Stimulated activated CD4-positive, alpha-beta T cell treated with anti-CD3 and anti-CD28 coated beads, Interleukin-15, amount 100 ng/mL, for 24 hours (primary cell): ENCODE measurements around the gene SUGP2.
"Not testable (repeated sequence)": the region's sequence is repeated elsewhere in the genome, so short reads cannot be mapped to it uniquely, and the experiment has no call there.

ENCODE experiments used
- DNase-seq: peaks from one replicate; pipeline ENCODE4 v3.0.0-alpha.2; 2020

SUGP2 gene

GRCh38 chr19:18989316-18989715, 44.0 kb downstream of the SUGP2 start:
- no peak for DNase-seq

GRCh38 chr19:18987456-18987855, 45.9 kb downstream of the SUGP2 start:
- no peak for DNase-seq

- no peak for DNase-seq
Observed at GRCh38 chr19:18985257-18985656, 48.1 kb downstream of the SUGP2 start.

GRCh38 chr19:18984251-18984650, 49.1 kb downstream of the SUGP2 start:
- no peak for DNase-seq

- DNase-seq: no peak
Observed at GRCh38 chr19:18982669-18983068, 50.6 kb downstream of the SUGP2 start.

DNA sequence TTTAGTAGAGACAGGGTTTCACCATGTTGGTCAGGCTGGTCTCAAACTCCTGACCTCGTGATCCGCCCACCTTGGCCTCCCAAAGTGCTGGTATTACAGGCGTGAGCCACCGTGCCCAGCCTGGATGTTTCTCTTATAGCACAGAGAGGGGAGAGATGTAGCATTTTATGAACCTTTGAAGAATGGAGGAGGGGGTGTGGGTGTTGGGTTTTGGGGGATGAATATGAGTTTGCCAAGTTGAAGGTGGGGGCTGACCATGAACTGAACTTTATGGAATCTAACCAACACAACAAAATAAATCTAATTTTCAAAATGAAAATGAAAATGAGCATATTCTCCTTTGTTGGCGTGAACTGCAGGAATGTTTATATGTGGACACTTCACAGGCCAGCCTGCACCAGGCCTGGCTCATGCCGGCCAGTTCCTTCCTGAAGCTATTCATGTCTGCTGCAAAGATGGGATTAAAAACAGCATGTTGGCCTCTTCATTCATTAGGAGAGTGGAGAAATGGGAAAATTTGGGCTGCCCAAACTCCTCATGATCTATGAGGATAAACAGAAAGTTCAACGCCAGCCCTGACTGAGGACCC, 52.8 kb downstream of the SUGP2 start:
- DNase-seq: no peak

- DNase-seq: no peak
Observed at GRCh38 chr19:18978616-18979015, 54.7 kb downstream of the SUGP2 start.

DNA sequence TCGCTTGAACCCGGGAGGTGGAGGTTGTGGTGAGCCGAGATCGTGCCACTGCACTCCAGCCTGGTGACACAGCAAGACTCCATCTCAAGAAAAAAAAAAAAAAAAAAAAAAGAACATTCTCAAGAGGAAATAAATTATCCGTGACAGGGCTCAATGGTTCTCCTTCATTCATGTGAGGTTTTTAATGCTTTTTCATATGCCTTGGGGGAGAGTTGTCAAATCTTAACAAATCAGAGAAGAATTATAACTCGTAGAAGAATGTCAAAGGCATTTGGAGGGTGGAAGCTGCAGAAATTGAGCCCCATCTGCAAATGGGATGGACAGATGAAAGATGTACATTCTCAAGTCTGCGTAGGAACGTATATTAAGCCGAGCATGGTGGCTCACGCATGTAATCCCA, 57.4 kb downstream of the SUGP2 start:
- DNase-seq: no peak

DNA sequence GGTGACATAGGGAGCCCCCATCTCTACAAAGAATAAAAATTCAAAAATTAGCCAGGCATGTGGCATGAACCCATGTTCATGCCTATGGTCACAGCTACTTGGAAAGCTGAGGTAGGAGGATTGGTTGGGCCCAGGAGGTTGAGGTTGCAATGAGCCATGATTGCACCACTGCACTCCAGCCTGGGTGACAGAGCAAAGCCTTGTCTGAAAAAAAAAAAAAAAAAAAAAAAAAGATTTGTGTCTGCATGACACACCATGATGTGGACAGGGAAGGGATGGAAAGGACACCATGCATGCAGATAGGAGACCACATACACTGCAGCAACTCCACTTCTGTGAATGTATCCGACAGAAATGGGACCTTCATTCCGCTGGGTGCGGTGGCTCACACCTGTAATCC, 58.3 kb downstream of the SUGP2 start:
- no peak for DNase-seq

DNA sequence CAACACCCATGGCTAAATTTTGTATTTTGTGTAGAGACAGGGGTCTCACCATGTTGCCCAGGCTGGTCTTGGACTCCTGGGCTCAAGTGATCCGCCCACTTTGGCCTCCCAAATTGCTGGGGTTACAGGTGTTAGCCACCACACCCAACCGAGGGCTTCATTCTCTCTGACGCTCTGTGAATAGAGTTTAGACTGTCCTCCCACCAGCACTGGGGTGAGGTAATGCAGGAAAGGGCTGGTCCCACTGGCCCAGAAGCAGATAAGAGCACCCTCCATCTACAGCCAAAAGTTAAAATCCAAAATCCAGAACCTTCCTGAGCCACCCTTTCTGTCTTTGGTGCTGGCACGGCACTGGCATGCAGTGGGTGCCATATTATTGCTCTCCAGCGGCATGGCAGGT, 60.5 kb downstream of the SUGP2 start:
- no peak for DNase-seq

GRCh38 chr19:18972301-18972811, 61.0 kb downstream of the SUGP2 start:
- no peak for DNase-seq

DNA sequence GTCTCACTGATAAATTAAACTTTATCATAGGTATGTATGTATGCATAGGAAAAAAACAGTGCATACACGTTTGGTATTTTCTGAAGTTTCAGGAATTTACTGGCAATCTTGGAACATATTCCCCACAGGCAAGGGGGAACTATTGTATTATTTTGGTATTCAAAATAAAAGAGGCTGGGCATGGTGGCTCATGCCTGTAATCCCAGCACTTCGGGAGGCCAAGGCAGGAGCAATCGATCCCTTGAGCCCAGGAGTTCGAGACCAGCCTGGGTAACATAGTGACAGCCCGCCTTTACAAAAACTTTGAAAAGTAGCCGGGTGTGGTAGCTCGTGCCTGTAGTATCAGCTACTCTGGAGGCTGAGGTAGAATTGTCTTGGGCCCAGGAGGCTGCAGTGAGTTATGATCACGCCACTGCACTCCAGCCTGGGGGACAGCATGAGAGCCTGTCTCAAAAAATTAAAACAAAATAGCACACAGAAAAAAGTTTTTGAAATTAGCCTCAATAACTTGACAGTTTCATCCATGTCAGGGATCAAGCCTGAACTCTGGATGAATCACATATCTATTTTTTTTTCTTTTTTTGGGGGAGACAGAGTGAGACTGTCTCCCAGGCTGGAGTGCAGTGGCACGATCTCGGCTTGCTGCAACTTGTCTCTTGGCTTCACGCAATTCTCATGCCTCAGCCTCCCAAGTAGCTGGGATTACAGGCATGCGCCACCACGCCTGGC, 63.2 kb downstream of the SUGP2 start:
- DNase-seq: no peak

- DNase-seq: no peak
Observed at GRCh38 chr19:18967358-18968146, 65.8 kb downstream of the SUGP2 start.

- no peak for DNase-seq
Observed at GRCh38 chr19:18966307-18966706, 67.0 kb downstream of the SUGP2 start.

GRCh38 chr19:18964121-18964520, 69.2 kb downstream of the SUGP2 start:
- DNase-seq: no peak

DNA sequence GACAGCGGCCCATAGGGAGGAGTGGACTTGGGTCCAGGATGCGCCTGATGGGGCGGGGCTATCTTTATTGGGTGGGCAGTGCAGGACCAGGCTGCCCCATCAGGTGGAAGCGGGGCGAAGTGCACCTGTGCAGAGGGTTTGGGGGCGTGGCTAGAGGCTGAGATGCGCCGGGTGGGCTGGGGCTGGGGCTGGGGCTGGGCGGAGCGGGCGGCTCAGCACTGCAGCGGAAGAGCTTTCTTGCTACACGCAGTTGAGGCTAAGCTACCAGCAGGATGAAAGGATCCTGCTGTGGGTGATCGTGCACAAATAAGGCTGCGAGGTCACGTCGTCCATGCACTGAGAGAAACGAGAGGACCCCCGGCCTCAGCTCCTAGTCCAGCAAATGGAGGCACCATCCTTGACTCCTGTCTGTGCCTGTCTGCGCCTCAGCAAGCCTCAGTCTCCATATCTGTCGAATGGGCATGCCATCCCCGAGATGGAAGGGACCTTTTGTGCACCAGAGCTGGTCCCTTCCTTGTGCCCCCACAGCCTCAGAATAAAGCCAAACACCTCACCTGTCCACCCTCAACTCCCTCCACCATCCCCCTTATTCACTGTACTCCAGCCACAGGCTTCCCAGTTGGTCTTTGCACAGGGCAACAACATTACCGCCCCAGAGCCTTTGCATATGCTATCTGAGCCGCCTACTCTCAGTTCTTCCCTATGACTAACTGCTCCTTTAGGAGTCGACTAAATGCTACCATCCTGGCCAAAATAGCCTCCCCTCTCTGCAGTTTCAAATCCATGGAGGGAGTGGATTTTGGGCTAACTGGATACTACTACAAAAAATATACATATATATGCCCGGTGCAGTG, 71.3 kb downstream of the SUGP2 start:
- no peak for DNase-seq

GRCh38 chr19:18960370-18960769, 72.9 kb downstream of the SUGP2 start:
- DNase-seq: no peak

DNA sequence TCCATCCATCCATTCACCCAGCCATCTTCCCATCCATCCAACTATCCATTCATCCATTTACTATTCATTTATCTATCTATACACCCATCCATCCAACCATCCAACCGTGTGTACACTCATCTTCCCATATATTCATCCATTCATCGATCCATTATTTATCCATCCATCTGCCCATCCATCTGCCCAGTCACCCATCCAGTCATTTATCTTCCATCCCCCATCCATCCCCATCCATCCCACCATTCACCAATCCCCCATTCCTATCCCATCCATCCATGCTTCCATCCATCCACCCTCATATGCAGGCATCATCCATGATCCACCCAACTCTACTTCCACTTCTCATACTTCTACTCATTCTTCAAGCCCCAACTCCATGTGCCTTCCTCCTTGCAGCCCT, 78.3 kb downstream of the SUGP2 start:
- no peak for DNase-seq

DNA sequence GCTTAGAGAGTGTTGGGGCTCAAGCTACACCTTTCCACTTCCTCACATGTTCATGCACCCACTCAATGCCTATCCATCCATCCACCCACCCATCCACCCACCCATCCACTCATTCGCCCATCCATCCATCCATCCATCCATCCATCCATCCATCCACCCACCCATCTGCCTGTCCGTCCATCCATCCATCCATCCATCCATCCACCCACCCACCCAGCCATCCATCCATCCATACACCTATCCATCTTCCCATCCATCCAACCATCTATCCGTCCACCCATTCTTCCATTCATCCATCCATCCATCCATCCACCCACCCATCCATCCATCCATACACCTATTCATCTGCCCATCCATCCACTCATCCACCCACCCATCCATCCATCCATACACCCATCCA, 79.2 kb downstream of the SUGP2 start:
- DNase-seq: no peak

DNA sequence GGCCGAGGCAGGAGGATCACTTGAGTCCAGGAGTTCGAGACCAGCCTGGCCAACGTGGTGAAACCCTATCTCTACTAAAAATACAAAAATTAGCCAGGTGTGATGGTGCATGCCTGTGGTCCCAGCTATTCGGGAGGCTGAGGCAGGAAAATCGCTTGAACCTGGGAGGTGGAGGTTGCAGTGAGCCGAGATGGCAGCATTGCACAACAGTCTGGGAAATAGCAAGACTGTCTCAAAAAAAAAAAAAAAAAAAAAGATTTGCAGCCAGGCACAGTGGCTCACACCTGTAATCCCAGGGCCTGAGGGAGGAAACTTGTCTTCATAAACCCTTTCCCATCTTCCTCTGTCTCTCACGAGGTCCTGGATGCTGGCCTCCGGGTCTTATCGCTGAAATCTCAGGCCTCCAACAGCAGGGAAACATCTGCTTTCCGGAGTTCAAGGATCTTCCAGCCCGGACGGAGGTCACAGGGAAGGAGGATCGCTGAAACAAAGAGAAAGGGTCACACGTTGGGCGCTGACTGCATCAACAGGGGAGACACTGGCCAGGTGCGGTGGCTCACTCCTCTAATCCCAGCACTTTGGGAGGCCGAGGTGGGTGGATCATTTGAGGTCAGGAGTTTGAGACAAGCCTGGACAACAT, 80.8 kb downstream of the SUGP2 start:
- DNase-seq: not testable (repeated sequence)

GRCh38 chr19:18951721-18952281, 81.5 kb downstream of the SUGP2 start:
- DNase-seq: no peak

DNA sequence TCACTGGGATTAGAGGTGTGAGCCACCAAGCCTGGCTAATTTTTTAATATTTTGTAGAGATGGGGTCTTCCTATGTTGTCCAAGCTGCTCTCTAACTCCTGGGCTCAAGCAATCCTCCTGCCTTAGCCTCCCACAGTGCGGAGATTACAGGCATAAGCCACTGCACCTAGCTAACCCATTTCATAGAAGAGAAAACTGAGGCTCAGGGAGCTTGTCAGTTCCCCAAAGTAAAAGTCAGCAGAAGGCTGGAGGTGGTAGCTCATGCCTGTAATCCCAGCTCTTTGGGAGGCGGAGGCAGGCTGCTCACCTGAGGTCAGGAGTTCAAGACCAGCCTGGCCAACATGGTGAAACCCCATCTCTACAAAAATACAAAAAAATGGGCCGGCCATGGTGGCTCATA, 83.5 kb downstream of the SUGP2 start:
- no peak for DNase-seq
